Fibroblast of upper back skin (primary cell): Measurements from ENCODE around the gene SPIB.

Source experiments
- DNase-seq: peaks from one replicate; pipeline ENCODE4 v3.0.0-alpha.2; 2013

SPIB gene

DNA sequence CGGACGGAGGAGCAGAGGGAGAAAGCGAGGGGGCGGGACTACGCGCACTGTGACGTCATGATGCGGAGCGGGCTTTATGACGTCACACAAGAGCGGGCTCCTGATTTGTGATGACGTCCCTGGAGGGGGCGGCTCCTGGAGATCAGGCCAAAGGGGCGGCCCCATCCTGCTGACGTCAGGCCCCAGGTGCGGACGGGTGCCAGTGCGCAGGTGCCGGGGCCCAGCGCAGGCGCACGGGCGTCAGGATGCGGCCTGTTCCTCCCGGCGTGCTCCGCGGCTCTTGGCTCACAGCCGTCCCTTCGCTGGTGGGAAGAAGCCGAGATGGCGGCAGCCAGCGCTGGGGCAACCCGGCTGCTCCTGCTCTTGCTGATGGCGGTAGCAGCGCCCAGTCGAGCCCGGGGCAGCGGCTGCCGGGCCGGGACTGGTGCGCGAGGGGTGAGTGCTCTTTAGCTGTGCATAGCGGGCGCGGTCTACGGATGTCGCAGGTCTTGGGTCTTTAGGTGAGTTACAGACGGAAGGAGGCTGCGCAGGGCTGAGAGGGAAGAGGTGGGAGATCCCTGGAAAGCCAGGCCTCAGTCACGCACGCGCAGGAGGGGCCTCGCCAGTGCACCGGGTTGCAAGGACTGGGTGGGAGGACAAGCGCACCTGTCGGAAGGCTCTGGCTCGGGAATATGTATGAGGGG is 57.6 kb downstream of the SPIB start, which contains the start of the genes EMC10 and GARIN5A:
Gene EMC10, plus strand, starts transcription at position 284 of the 683 bp plus-strand sequence. Its CDS starts 38 bp downstream, at position 322.
Gene GARIN5A, minus strand, starts transcription at position 625 of the 683 bp plus-strand sequence. Its CDS starts 460 bp downstream, at position 165.
- DNase-seq, result peak; percentile 92

DNA sequence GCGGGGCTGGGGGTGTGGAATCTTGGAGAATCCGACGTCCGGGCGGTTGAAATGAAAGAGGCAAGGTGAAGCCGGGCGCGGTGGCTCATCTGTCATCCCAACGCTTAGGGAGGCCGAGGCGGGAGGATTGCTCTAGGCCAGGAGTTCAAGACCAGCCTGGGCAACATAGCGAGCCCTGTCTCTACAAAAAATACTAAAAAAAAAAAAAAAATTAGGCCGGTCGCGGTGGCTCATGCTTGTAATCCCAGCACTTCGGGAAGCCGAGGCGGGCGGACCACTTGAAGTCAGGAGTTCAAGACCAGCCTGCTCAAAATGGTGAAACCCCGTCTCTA is 58.1 kb downstream of the SPIB start:
- no peak for DNase-seq

- DNase-seq, result no peak
These were observed 59.2 kb downstream of the SPIB start for GRCh38 chr19:50477751-50478515.

- DNase-seq, result peak; percentile 15
These were observed 60.4 kb downstream of the SPIB start for GRCh38 chr19:50478901-50479715.

GRCh38 chr19:50479761-50480251 is 61.1 kb downstream of the SPIB start:
- DNase-seq, result no peak

GRCh38 chr19:50480281-50481111 is 61.8 kb downstream of the SPIB start:
- no peak for DNase-seq
